Thyroid gland (tissue), 4 donors: ENCODE data around the gene CFAP221. TPM values are rescaled to one million over a fixed set of nuclear protein-coding genes. Genes with fewer than 3 reads are reported as not detected.
A peak's percentile ranks its signal among the peaks of the same experiment; 100 is the strongest.

ENCODE experiments used
- DNase-seq, 2 donors: peaks; one replicate each; pipeline ENCODE4 v3.0.0-alpha.2; 2019
- H3K27ac ChIP-seq, 3 donors: fragments of 200-600 bp; sonication (generic); 1 replicate in 2 of 3; 2 replicates in 1 of 3; pipeline ENCODE4 v1.5.1; 2016 to 2019; ENCODE audit warnings: mild to moderate bottlenecking in 1 of 3, moderate library complexity in 1 of 3
- H3K27me3 ChIP-seq: fragments of 200-600 bp; sonication (generic); one replicate; pipeline ENCODE4 v1.5.1; 2019
- H3K36me3 ChIP-seq, 2 donors: fragments of 200-600 bp; sonication (generic); one replicate each; pipeline ENCODE4 v1.5.1; 2016 to 2019
- H3K4me1 ChIP-seq, 2 donors: fragments of 200-600 bp; sonication (generic); one replicate each; pipeline ENCODE4 v1.5.1; 2017 to 2019
- H3K4me3 ChIP-seq, 3 donors: fragments of 200-600 bp; sonication (generic); replicated peaks in 1 of 3; 1 replicate in 2 of 3; 2 replicates in 1 of 3; pipeline ENCODE4 v1.5.1; 2016; ENCODE audit warnings: mild to moderate bottlenecking in 1 of 3
- H3K9me3 ChIP-seq: fragments of 200-600 bp; sonication (generic); one replicate; pipeline ENCODE4 v1.5.1; 2017
- POLR2A ChIP-seq, 2 donors: fragments of 450-650 bp; IDR thresholded peaks; one replicate each; pipeline ENCODE4 v1.6.1; 2017; ENCODE audit warnings: antibody characterized with exemption in 2 of 2, mild to moderate bottlenecking in 2 of 2, moderate library complexity in 1 of 2
- WGBS, 2 donors: methylation state at CpG; one replicate each; pipeline ENCODE4 v1.1.5; 2017; 5-methylcytosine and 5-hydroxymethylcytosine counted together
- intact Hi-C: fragments of 100-400 bp; cut with DNase I; formaldehyde crosslinking; loops from one replicate; pipeline ENCODE4 v1.15.1; 2023
- total RNA-seq, 4 donors: library from RNA; depleted of rRNA; stranded (reverse); fragments of >200 nt; gene quantifications; one replicate each; pipeline ENCODE4 v1.2.3, GENCODE V29; 2016
- TF ChIP-seq, protein P1 (sequence below), 6 experiments: fragments of 200-600 bp in 3 of 6; fragments of 450-650 bp in 3 of 6; sonication (generic) in 3 of 6; IDR thresholded peaks; one replicate each; pipeline ENCODE4 v1.5.1; 2016 to 2019; ENCODE audit warnings: antibody characterized with exemption in 6 of 6, mild to moderate bottlenecking in 2 of 6, inconsistent platforms in 1 of 6, moderate library complexity in 1 of 6

The CFAP221 gene
- total RNA-seq, 4 donors from 2014 or later: 1.6 to 13.1 (median 9.7) TPM

DNA sequence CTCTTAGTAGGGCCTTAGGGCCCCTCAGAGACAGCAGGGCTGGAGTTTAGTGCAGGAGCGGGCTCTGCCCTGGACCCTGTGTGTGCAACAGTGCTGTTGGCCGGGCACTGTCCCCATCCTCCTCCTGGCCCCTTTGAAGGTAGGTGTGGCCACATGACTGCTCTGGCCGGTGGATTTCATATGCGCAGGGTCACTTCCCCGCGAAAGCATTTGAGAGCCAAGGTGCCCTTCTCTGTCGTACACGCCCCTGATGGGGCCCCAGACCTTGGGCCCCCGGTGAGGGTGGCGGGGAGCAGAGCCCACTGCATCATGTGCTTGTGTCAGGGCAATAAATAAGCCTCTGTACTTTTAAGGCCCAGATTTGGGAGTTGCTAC is 150.2 kb downstream of the CFAP221 start:
- H3K4me1 ChIP-seq: peaks cover 20 to 43% of the 10 kb centered on the region in 2 donors
- H3K36me3 ChIP-seq: no peaks in the 10 kb centered on the region
- no peaks in the 10 kb centered on the region for H3K9me3 ChIP-seq
- H3K4me3 ChIP-seq: no peak overlapping the region
- TF ChIP-seq, protein P1, sequence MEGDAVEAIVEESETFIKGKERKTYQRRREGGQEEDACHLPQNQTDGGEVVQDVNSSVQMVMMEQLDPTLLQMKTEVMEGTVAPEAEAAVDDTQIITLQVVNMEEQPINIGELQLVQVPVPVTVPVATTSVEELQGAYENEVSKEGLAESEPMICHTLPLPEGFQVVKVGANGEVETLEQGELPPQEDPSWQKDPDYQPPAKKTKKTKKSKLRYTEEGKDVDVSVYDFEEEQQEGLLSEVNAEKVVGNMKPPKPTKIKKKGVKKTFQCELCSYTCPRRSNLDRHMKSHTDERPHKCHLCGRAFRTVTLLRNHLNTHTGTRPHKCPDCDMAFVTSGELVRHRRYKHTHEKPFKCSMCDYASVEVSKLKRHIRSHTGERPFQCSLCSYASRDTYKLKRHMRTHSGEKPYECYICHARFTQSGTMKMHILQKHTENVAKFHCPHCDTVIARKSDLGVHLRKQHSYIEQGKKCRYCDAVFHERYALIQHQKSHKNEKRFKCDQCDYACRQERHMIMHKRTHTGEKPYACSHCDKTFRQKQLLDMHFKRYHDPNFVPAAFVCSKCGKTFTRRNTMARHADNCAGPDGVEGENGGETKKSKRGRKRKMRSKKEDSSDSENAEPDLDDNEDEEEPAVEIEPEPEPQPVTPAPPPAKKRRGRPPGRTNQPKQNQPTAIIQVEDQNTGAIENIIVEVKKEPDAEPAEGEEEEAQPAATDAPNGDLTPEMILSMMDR (IDR thresholded peaks at IDR 0.05): no peak
- TF ChIP-seq POLR2A (IDR thresholded peaks at IDR 0.05): no peak
- DNase-seq: no peak
- no peaks in the 10 kb centered on the region for H3K27me3 ChIP-seq
- intact Hi-C loops: loop anchor here (10.0 kb wide), 1 partner anchor 130 kb away; no protein-coding TSS in a partner anchor
- 46 to 79% methylated on average over 7 of the region's 10 CpGs for whole genome bisulfite sequencing, 2 donors
- H3K27ac ChIP-seq: peak overlapping the region in 1 of 3 donors; percentile 7

DNA sequence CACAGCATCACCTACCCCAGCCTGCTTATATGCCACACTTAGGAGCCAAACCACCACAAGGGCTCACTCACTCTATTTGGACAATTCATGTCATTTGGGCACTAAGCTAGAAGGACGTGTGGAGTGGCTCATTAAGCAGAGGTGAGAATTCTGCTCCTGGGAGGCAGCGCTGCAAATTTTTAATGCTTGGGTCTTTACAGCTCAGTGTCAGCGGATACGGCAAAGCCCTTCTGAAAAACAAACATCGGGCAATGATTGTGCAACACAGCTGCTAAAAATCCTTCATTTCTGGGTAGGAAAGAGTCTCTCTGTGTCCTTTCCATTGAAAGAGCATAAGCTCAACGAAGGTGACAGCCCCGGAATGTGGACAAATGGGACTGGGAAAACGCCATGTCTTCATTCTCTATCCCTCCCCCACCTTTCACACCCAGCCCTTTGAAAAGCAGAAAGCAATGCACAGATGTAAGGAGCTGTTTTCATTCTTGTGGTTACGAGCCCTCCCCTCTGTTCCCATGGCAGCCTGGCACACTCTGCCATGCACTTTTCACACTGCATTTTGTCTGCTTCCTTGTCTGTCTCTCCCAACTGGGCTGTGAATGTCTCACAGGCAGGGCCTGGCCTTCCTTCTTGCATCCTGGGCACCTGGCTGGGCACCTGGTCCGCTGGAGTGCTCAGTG is 150.7 kb downstream of the CFAP221 start:
- peak; percentile 40 to 42 for DNase-seq
- Histone ChIP-seq H3K36me3 (no peaks in the 10 kb centered on the region), H3K27me3 (no peaks in the 10 kb centered on the region), H3K4me3 (no peak overlapping the region), H3K4me1 (peaks cover 25 to 48% of the 10 kb centered on the region in 2 donors), H3K9me3 (no peaks in the 10 kb centered on the region), H3K27ac (peak overlapping the region in 2 of 3 donors; percentile 7 to 34)
- 32 to 36% methylated on average over 10 of the region's 10 CpGs for WGBS, 2 donors
- intact Hi-C loops: loop anchor here (10.0 kb wide), 1 partner anchor 130 kb away; no protein-coding TSS in a partner anchor
- TF ChIP-seq POLR2A (IDR thresholded peaks at IDR 0.05): no peak
- TF ChIP-seq, protein P1 (IDR thresholded peaks at IDR 0.05): no peak

DNA sequence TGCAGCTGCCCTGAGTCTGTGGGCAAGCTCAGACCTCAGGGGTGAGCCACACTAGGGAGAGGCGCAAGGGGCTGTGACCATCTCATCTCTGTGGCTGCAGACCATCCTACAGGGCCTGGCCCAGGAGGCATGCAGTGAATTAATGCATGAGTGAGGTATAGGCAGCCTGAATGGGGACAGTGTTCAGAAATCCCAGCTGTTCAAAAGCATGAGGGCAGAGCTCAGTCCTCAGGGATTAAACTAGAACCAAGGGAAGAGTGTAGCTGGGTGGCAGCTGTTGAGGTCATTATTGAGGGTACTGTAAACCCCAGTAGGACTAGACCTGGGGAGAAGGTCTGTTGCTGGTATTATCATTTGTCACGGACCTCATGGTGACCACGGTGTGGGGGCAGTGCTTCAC is 151.8 kb downstream of the CFAP221 start:
- Histone ChIP-seq H3K27ac (peak overlapping the region in 1 of 3 donors; percentile 34), H3K4me3 (no peak overlapping the region), H3K9me3 (no peaks in the 10 kb centered on the region), H3K27me3 (no peaks in the 10 kb centered on the region), H3K4me1 (peaks cover 33 to 58% of the 10 kb centered on the region in 2 donors), H3K36me3 (no peaks in the 10 kb centered on the region)
- TF ChIP-seq, protein P1 (IDR thresholded peaks at IDR 0.05): no peak
- no peak for TF ChIP-seq POLR2A (IDR thresholded peaks at IDR 0.05)
- no peak for DNase-seq
- WGBS, 2 donors: 94 to 100% methylated on average over 3 of the region's 3 CpGs
- intact Hi-C loops: loop anchor here (10.0 kb wide), 1 partner anchor 129 kb away; no protein-coding TSS in a partner anchor

DNA sequence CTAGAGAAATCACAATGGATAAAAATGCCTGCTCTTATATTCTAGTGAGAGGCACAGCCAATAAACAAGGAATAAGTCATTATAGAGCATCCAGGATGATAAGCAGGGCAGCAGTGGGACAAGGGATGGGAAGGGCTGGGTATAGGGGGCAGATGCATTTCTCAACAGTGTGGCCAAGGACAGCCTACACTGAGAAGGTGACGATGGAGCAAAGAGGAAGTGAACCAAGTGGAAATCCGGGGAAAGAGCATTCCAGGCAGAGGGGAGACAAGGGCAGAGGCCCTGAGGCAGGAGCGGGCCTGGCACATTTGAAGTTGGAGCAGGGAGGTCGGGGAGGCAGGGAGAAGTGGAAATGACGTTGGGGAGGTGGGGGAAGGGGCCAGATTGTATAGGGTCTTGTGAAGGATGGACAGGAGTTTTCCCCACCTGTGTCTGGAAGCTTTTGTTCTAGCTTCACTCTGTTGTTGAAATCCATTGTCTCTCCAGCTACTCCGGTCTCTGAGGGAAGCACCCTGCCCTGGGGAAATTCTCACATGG is 152.3 kb downstream of the CFAP221 start:
- Histone ChIP-seq H3K27ac (no peak overlapping the region), H3K4me3 (no peak overlapping the region)
- intact Hi-C loops: loop anchor here (10.0 kb wide), 1 partner anchor 128 kb away; no protein-coding TSS in a partner anchor

More for the DNA sequence above, 152.3 kb downstream of the CFAP221 start:
- no peak for TF ChIP-seq POLR2A (IDR thresholded peaks at IDR 0.05)
- TF ChIP-seq, protein P1 (IDR thresholded peaks at IDR 0.05): no peak
- WGBS, 2 donors: 81% methylated on average over 6 of the region's 6 CpGs
- peaks cover 33 to 62% of the 10 kb centered on the region in 2 donors for H3K4me1 ChIP-seq
- DNase-seq: no peak
- H3K36me3 ChIP-seq: no peaks in the 10 kb centered on the region
- no peaks in the 10 kb centered on the region for H3K9me3 ChIP-seq
- H3K27me3 ChIP-seq: no peaks in the 10 kb centered on the region
